NOMO-1 treated with DMSO at 0.1 percent for 48 hours (cell line): ENCODE measurements around the gene HSDL2.

Source experiments
- DNase-seq: peaks from one replicate; lab custom pipeline; 2025; ENCODE audit not compliant: unreplicated experiment; lab: John Stamatoyannopoulos, UW

The HSDL2 gene

DNA sequence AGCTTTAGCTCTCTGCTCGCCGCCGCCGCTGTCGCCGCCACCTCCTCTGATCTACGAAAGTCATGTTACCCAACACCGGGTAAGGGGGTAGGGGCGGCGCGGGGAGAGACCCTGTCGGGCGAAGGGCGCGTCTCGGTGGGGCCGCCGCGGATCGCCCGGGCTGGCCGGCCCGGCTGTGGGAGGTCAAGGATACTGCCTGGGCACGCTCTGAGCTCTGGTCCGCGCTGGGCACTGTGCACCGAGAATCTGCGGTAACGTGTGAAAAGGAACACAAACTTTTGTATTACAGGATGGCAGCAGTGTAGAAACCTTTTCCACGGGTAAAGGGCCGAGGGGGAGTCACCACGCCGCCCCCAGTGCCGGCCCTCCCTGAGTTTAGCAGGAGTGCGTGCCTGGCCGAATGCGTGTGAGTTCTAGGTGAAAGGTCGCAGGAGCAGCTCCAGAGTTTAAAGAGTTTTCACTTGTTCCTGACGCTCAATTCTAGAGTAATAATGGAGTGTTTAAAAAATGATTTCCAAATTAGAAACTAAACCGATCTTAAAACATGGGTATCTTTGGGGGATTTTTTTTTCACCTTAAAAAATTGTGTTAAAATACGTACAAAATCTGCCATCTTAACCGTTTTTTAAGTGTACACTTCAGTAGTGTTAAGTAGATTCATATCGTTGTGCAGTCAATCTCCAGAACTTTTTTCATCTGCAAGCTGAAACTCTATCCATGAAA is at the start of gene HSDL2:
TSS of gene HSDL2 (plus strand) at position 7 of the 723 bp plus-strand sequence. CDS start at position 63, 56 bp downstream.
- DNase-seq: peak; percentile 44

DNA sequence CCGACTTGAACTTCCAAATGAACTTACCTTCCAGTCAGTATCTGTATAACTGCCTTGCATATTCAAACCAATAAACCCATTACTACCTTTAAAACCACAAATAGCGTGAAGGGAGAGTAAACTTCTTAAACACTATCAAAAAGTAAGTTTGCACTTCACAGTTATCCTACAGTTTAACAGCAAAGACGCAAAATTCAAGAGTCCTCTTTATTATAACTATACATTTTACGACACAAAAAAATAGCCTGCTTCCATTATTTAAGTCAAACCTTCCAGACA is 48.3 kb upstream of the HSDL2 start:
- DNase-seq: peak; percentile 26

DNA sequence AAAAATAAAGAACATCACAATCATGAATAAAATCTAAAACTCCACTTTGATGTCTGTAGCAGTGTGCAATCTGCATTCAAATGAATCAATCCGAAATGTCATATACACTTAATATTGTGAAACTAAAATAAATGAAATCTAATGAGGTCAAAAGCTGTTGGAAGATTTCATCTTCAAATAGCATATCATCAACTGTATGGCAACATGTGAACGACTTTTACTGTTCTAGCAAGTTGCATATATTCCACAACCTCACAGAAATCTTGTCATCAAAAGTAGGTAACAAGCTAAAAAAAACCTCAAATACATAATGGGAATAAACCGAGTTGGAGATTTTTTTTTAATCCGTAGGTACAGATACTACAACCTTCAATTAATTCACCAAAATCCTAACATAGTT is 47.7 kb upstream of the HSDL2 start:
- DNase-seq: no peak

DNA sequence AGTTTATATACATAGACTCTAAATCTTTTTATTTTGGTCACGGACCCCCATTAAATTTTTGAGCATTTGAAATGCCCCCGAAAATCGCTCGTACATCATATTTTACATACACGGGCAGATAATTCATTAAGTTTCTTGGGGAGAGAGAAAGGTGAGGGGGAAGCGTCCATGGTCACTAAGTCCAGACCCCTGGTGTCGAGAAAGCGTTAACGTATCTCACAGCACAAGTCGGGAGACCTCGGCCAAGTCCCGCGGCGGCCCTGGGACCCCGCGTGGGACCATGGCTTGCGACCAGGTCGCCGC is 47.3 kb upstream of the HSDL2 start:
- no peak for DNase-seq

DNA sequence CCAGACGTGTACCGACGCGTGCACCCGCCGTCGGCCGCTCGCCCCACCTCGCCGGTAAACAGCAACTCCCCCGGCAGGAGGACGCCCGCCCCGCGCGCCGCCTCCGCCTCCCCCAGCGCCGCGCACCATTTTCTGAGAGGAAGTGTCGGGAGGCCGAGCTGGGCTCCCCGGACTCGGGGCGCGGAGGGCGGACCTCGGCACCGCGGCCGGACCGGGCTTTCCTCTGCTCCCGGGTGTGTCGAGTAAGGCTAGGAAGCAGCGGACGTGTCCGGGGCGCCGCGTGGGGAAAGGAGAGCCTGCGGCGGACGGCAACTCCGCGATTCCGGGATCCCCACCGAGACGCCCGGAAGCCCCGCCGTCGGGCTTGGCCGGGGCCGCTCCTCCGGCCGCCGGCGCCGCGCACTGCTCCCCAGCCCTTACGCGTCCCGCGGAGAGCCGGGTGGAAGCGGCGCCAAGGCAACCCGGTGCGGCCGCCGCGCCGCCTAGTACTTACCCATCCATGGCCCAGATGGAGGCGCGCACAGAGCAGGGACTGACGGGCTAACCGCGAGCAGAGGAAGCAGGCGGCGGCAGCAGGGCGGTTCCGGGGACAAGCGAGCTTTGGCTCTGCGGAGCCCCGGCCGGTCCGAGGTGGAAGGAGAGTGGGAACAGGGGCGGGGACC is 46.8 kb upstream of the HSDL2 start, which contains the start of gene PTBP3:
TSS of gene PTBP3 (minus strand) at position 643 of the 662 bp plus-strand sequence. CDS start 35,754 bp downstream, outside the sequence.
- peak; percentile 76 for DNase-seq

DNA sequence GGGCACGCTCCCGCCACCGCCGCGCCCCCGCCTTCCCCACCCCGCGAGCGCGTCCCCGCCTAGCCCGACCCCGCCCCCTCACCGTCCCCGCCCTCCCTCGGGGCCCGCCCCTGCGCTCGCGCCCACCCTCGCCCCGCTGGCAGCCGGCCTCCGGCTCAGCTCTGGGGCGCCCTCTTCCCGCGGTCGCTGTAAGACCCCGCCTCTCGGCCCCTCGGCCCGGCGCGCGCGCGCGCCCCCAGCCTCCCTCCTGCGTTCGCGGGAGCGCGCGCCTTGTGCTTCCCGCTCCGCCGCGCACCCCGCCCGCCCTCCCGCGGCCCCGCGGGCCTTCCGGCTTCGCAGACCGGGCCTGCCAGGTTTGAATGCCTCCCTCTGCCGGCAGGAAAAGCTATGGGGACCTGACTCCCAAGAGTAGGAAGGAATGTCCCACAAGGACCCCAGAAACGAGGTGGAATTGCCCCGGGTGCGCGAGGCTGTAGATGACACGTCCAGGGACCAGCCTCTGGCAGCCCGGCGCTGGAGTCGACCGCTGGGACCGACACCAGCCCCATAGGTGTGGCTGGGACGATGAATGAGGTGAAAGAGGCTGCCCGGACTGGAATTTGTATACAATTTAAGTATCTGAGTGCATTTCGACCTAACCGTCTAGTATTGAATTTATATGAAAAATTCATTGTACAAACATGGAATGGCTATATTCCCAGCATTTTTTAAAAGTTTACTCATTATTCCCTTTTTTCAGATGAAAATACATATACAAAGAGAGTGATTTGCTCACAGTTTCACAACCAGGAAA is 46.1 kb upstream of the HSDL2 start:
- DNase-seq: peak; percentile 91

DNA sequence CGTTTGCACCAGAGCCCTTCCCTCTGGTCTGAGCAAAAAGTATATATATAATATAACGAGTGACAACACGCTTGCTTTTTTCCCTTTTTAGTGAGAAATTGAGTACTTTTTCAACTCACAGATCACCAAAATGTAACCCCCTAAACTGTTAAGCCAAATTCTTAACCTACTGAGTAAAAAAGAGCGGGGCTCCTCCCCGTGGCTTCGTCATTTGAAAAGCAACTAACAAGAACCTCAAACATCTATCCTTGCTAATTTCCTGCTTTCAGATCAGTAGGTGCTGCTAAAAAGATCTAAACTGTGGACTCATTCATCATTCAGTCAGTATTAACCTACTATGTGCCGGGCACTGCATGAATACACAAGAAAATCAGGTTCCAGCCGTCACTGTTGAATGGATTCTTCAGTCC is 45.5 kb upstream of the HSDL2 start:
- peak; percentile 67 for DNase-seq

DNA sequence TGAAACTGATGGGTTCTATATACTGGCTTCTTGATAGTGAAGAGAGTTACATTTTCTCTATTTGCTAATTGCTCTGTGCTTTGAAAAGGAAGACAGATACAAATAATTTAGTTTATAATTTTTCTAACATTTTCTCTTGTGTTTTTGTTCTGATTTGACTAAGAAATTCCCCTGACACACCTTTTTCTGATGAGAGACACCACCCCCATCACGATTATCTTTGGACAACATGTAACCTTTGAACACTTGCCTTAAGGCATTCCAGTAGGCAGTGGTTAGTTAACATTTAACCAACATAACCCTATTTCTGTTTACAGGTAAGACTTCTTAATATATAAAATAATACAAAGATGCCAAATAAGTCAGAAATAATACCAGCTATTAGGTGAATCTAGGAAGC is 42.4 kb upstream of the HSDL2 start:
- no peak for DNase-seq

DNA sequence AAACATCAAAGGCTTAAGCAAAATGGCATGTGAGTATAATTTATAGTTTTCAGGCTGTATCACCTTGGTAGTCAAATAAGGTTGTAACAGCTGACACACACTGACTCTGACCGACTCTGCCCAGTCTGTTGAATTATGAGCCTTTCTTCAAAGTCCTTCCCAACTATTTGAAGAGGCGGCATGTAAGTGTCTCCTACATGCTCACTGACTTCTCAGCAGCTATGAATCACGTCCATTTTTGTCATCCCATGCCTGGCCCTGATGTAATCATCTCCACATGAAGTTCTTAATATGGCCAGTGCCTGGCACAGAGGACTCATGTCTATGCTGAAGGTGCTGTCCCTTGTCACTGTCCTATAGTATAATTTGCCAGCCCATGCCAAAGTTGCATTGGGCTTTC is 41.3 kb upstream of the HSDL2 start:
- DNase-seq: no peak

DNA sequence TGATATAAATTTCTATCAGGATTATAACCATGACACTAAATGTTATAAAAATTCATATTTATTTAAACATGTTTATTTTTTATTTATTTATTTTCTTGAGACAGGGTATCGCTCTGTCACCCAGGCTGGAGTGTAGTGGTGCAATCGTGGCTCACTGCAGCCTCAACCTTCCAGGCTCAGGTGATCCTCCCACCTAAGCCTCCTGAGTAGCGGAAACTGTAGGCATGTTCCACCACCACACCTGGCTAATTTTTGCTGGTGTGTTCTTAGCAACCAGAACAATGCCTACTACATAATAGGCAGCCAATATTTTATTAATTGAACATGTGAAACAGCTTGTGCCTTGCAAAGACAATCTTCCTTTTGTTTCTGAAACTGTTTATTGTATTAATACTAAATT is 40.0 kb upstream of the HSDL2 start:
- no peak for DNase-seq

DNA sequence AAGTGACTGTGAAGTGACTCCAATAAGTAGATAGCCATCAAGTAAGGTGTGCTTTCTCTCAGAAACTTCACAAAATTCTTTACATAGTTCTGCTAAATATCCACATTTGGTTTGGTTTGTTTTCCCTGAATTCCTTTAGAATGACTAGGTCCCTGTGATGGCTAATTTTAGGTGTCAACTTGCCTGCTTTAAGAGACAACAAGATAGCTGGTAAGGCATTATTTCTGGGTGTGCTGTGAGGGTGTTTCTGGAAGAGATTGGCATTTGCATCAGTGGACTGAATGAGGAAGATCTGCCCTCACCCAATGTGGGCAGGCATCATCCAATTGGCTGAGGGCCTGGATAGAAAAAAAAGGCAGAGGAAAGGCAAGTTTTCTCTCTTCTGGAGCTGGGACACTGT is 38.2 kb upstream of the HSDL2 start:
- DNase-seq: no peak

DNA sequence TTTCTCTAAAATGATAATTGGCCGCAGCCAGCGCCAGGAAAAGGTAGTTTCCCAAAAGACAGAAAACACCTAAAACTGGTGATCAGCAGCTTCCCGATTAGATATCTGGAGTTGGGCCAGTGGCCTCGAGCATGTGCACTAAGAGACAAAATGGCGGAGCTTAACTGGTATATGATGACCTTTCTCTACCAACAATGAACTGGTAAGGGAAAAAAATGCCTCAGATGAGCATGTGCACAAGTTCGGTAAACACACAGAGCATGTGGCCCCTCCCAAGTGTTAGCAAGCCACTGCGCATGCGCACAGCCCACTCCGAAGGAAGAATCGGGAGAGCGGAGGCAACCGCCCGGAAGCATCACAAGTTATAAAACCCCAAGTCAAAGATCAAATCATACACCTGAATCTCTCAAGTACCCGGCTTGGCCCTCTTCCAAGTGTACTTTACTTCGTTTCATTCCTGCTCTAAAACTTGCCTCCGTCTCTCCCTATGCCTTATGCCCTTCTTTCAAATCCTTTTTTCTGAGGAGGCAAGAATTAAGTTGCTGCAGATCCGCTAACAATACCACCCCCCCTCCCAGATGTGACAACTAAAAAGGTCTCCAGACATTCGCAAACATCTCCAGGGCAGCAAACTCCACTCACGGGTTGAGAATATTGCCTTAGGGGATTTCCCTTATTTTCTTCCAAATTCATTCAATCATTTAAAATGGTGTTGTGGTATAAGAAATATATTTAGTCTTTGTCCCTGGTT is 31.5 kb upstream of the HSDL2 start:
- DNase-seq: no peak

DNA sequence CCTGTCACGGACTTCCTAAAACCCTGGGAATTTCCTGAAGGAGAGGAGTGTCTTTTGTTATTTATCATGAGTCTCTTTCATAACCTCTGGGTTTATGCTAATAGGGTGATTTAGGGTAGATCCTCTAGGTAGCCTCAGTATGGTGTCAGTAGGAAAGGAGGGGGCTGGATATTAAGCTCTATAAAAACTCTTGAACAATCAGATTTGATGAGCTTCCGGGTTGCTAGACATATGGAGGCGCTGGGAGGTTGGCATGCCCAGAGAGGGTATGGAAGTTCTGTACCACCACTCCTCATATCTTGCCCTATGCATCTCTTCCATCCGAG is 30.9 kb upstream of the HSDL2 start:
- DNase-seq: no peak

DNA sequence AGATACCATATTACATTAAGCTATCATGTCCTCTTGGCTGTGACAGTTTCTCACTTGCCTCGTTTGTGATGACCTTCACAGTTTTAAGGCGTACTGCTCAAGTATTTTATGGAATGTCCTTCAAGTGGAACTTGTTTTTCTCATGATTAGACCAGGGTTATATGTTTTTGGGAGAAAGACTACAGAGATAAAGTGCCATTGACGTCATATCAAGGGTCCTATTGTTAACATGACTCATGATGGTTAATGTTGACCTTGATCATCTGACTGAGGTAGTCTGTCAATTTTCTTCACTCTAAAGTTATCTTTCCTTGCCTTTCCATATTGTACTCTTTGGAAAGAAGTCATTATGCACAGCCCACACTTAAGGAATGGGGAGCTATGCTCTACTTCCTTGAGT is 28.7 kb upstream of the HSDL2 start:
- no peak for DNase-seq

DNA sequence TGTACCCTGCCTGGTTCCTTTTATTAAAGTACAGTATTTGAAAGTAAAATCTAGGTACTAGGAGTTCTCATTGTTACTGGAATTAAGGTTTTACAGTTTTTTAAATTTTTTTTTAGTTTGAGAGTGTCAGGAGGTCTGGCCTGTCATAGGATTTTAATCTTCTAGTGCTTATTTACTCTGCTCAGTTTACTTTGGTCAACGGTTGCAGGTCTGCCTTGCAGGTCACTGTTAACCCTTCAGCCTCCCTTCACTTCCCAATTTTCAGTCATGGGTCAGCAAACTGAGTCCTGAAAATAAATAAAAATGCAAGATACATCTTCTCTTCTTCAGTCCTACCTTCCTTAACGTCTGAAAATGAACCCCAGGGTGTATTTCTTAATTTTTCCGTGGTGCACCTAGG is 27.7 kb upstream of the HSDL2 start:
- no peak for DNase-seq

DNA sequence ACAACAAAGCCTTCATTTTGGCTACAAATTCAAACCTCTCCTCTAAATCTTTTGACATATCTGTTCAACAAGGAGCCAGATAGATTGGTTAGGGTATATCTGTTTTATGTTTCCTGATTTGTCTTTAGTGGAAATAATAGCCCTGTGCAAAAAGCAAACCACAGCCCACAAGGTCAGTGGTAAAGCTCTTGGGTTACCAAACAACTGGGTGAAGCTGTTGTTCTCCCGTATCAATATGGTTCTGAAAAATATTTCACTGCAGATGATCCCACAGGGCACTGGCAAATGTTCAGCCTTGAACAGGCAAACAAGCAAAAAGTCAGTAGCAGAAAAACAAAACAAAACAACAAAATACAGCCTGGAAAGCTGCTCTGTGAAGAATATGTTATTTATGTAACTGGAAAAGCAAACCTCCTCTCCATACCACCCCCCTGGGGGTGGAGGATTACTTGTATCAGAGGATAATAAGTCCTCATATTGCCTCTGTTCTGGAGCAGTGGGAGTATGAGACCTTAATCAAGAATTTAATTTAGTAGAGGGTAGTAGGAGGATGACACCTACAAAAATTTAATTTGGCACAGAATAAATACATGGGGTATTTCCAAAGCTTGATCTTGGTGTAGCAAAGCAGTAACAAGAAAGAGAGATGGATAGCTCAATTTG is 25.7 kb upstream of the HSDL2 start:
- DNase-seq: no peak

DNA sequence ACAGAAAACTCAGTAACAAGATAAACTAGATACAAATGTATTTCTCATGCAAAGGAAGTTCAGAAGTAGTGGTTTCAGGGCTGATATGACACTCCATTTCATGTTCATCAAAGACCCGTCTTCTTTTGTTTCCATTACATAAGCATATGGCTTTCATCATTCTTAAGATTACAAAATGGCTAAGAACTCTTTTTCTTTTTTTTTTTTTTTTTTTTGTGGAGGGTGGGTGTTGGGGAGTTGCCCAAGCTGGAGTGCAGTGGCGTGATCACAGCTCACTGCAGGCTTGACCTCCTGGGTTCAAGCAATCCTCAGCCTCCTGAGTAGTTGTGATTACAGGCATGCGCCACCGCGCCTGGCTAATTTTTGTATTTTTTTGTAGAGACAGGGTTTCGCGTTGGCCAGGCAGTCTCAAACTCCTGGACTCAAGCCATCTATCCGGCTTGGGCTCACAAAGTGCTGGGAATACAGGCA is 24.4 kb upstream of the HSDL2 start:
- DNase-seq: no peak

DNA sequence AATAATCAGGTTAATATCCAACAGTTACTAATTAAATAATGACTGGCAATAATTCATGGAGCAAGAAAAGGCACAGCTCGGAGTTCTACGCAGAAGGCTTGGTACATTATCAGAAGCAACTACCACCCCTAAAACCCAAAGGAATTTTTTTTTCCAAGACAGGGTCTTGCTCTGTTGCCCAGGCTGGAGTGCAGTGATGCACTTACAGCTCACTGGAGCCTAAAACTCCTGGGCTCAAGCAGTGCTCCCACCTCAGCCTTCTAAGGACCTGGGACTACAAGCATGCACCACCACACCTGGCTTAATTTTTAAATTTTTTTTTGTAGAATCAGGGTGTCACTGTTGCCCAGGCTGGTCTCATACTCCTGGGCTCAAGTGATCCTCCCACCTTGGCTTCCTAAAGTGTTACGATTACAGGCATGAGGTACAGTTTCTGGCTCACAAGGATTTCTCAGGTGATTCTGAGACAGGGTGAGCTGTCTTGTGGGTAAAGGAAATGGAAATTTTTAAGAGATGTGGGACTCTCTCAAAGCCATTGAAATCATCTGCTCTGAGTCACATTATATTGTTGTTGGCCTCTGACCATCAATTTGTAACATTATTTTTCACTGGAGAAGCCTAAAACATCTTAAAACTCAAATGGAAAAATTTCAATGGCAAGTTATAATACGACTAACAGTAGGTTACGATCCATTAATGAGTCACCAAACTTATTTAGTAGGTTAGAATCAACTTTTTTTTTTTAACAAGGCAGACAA is 19.7 kb upstream of the HSDL2 start:
- no peak for DNase-seq

DNA sequence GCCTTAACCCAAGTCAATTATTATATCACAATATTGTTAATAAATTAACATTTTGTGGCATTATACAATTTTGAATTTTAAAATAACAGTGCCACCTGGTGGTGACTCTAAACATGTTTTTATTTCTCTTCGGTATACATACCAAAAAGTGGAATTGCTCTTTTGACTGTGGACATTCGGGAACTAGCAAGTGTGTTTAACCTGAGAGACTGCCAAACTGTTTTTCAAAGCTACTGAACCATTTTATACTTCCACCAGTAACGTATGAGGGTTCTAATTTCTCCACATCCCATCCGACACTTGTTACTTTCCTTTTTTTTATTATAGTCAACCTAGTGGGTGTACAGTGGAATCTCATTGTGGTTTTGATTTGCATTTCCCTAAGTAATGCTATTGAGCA is 18.3 kb upstream of the HSDL2 start:
- DNase-seq: peak; percentile 39

DNA sequence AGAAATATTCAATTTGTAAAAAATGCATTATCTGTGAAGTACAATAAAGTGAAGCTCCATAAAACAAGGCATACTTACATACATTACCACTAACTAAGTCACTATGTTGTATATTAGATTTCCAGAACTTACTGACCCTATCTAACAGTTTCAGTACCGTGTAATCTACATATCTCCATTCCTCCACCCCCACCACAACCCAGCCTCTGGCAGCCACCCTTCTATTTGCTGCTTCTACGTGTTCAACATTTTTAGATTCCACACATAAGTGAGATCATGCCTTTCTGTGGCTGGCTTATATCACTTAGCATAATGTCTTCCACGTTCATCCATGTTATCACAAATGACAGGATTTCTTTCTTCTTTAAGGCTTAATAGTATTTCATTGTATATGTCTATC is 15.1 kb upstream of the HSDL2 start:
- DNase-seq: no peak
